Caco-2 (cell line): ENCODE results near the gene SETD1A. TPM values are rescaled to one million over a fixed set of nuclear protein-coding genes. Genes with fewer than 3 reads are reported as not detected.

Source experiments
- BruUV-seq: library from RNA; stranded (reverse); fragments of 400-500 nt; replicated peaks from 2 replicates; lab custom pipeline; 2021; lab: Mats Ljungman, UMichigan
- CTCF ChIA-PET: fragments of 300-600 bp; sonication (Branson Sonifier 250); formaldehyde crosslinking; loops from one replicate; lab custom pipeline; 2022; ENCODE audit warnings: antibody characterized with exemption; lab: Charles Lee
- POLR2A ChIA-PET: fragments of 300-600 bp; sonication (Branson Sonifier 250); formaldehyde crosslinking; loops from one replicate; lab custom pipeline; 2022; ENCODE audit warnings: antibody characterized with exemption; lab: Charles Lee
- DNase-seq, 2 experiments: peaks; one replicate each; pipeline versions ENCODE4 v3.0.0 to v3.0.0-alpha.2; 2020 to 2022
- H3K27me3 ChIP-seq: replicated peaks from 2 replicates; pipeline ENCODE4 v1.6.0; 2011; ENCODE audit warnings: low read length; ENCODE audit not compliant: control insufficient read depth, insufficient read depth
- H3K36me3 ChIP-seq: 2 replicates; pipeline ENCODE4 v1.5.1; 2011; ENCODE audit warnings: low read length; ENCODE audit not compliant: control insufficient read depth, insufficient read depth
- H3K4me1 ChIP-seq: fragments of 250-450 bp; sonication (Bioruptor Pico); 2 replicates; pipeline ENCODE4 v1.5.1; 2020; ENCODE audit warnings: mild to moderate bottlenecking
- H3K4me3 ChIP-seq: 2 replicates; pipeline ENCODE4 v1.5.1; 2011; ENCODE audit warnings: low read depth, mild to moderate bottlenecking, control low read depth, low read length
- H3K9me3 ChIP-seq: fragments of 250-450 bp; sonication (Bioruptor Pico); 2 replicates; pipeline ENCODE4 v1.5.1; 2020; ENCODE audit warnings: mild to moderate bottlenecking, moderate library complexity
- H3K27ac Mint-ChIP-seq: one replicate; pipeline ENCODE4 v1.8.0; 2022; ENCODE audit warnings: mixed read lengths; ENCODE audit not compliant: unreplicated experiment
- H3K27me3 Mint-ChIP-seq: one replicate; pipeline ENCODE4 v1.8.0; 2022; ENCODE audit warnings: mixed read lengths; ENCODE audit not compliant: insufficient read depth, unreplicated experiment
- H3K36me3 Mint-ChIP-seq: one replicate; pipeline ENCODE4 v1.8.0; 2022; ENCODE audit warnings: mild to moderate bottlenecking, mixed read lengths; ENCODE audit not compliant: insufficient read depth, unreplicated experiment
- H3K4me1 Mint-ChIP-seq: one replicate; pipeline ENCODE4 v1.8.0; 2022; ENCODE audit warnings: low read depth, mixed read lengths; ENCODE audit not compliant: unreplicated experiment
- H3K4me3 Mint-ChIP-seq: one replicate; pipeline ENCODE4 v1.8.0; 2022; ENCODE audit warnings: mild to moderate bottlenecking, moderate library complexity, mixed read lengths; ENCODE audit not compliant: unreplicated experiment
- H3K9me3 Mint-ChIP-seq: one replicate; pipeline ENCODE4 v1.8.0; 2022; ENCODE audit warnings: mixed read lengths; ENCODE audit not compliant: unreplicated experiment
- CTCF ChIP-seq, 2 experiments: fragments of 200-600 bp in 1 of 2; IDR thresholded peaks; 1 replicate in 1 of 2; 2 replicates in 1 of 2; pipeline versions ENCODE4 v1.5.1 to v1.8.0; 2011 to 2022; ENCODE audit warnings: antibody characterized with exemption in 1 of 2, control low read depth in 1 of 2, inconsistent platforms in 1 of 2, low read depth in 1 of 2, low read length in 1 of 2, mild to moderate bottlenecking in 1 of 2, moderate library complexity in 1 of 2; ENCODE audit not compliant: insufficient read depth in 1 of 2, severe bottlenecking in 1 of 2, unreplicated experiment in 1 of 2
- intact Hi-C: fragments of 100-400 bp; cut with micrococcal nuclease; formaldehyde crosslinking; loops from one replicate; pipeline ENCODE4 v1.10.0; 2022; ENCODE audit not compliant: unreplicated experiment
- total RNA-seq: library from RNA; stranded (reverse); gene quantifications from 2 replicates; pipeline ENCODE4 v1.2.3, GENCODE V29; 2022

The SETD1A gene
- total RNA-seq, 1 experiment from 2014 or later: 21.5 TPM

- no peak overlapping the region for H3K4me3 ChIP-seq
- peaks cover 7% of the 10 kb centered on the region; the same call in 1 of the 2 replicates for H3K4me1 ChIP-seq
- no peak for TF ChIP-seq CTCF (IDR thresholded peaks at IDR 0.05; ENCODE audit: insufficient read depth in 1 of 2, low read depth in 1 of 2, low read length in 1 of 2, severe bottlenecking in 1 of 2, unreplicated experiment in 1 of 2)
- Mint-ChIP-seq H3K4me3 (no peak overlapping the region), H3K9me3 (no peaks in the 10 kb centered on the region), H3K27ac (no peak overlapping the region), H3K4me1 (no peaks in the 10 kb centered on the region), H3K27me3 (no peaks in the 10 kb centered on the region), H3K36me3 (peaks cover 67% of the 10 kb centered on the region)
- no peaks in the 10 kb centered on the region for H3K9me3 ChIP-seq
- ChIA-PET CTCF (interaction anchor here (0.7 to 1.8 kb wide), 6 partner anchors 11 to 175 kb away, joined by 3 to 17 read pairs (median 4); partner anchors contain the start of genes CTF1 and KAT8), POLR2A (interaction anchor here (0.7 to 1.2 kb wide), 3 partner anchors 15 to 137 kb away, joined by 3 to 5 read pairs (median 4); no protein-coding TSS in a partner anchor)
- H3K27me3 ChIP-seq: no peaks in the 10 kb centered on the region
- peaks cover 1% of the 10 kb centered on the region; the same call in 1 of the 2 replicates for H3K36me3 ChIP-seq
- intact Hi-C loops: loop anchor here (1.0 kb wide), 1 partner anchor 98 kb away; no protein-coding TSS in a partner anchor
- no peak for DNase-seq
- BruUV-seq: no TSS peak
These were observed 15.1 kb upstream of the SETD1A start for GRCh38 chr16:30942426-30942806.

- ChIA-PET POLR2A (no interaction called here), CTCF (no interaction called here)
- Mint-ChIP-seq H3K4me1 (no peaks in the 10 kb centered on the region), H3K9me3 (no peaks in the 10 kb centered on the region), H3K4me3 (no peak overlapping the region), H3K27ac (no peak overlapping the region), H3K36me3 (peaks cover 70% of the 10 kb centered on the region), H3K27me3 (no peaks in the 10 kb centered on the region)
- Histone ChIP-seq H3K27me3 (no peaks in the 10 kb centered on the region), H3K9me3 (no peaks in the 10 kb centered on the region), H3K36me3 (peaks cover 1% of the 10 kb centered on the region; the same call in 1 of the 2 replicates), H3K4me1 (peaks cover 7% of the 10 kb centered on the region; the same call in 1 of the 2 replicates), H3K4me3 (no peak overlapping the region)
- no TSS peak for BruUV-seq
- TF ChIP-seq CTCF (IDR thresholded peaks at IDR 0.05; ENCODE audit: insufficient read depth in 1 of 2, low read depth in 1 of 2, low read length in 1 of 2, severe bottlenecking in 1 of 2, unreplicated experiment in 1 of 2): no peak
- DNase-seq: no peak
- intact Hi-C loops: no loop called here
These were observed 13.2 kb upstream of the SETD1A start for GRCh38 chr16:30944352-30944751.

GRCh38 chr16:30946671-30947540 is 10.6 kb upstream of the SETD1A start:
- no peak for DNase-seq
- peaks cover 62% of the 10 kb centered on the region for H3K36me3 Mint-ChIP-seq
- Histone ChIP-seq H3K27me3 (no peaks in the 10 kb centered on the region), H3K36me3 (peaks cover 1% of the 10 kb centered on the region; the same call in 1 of the 2 replicates), H3K4me1 (peaks cover 19% of the 10 kb centered on the region), H3K4me3 (no peak overlapping the region), H3K9me3 (no peaks in the 10 kb centered on the region)
- peaks cover 8% of the 10 kb centered on the region for H3K4me1 Mint-ChIP-seq
- BruUV-seq: no TSS peak
- intact Hi-C loops: no loop called here
- H3K9me3 Mint-ChIP-seq: no peaks in the 10 kb centered on the region
- CTCF ChIA-PET: no interaction called here
- H3K27me3 Mint-ChIP-seq: no peaks in the 10 kb centered on the region
- no peak for TF ChIP-seq CTCF (IDR thresholded peaks at IDR 0.05; ENCODE audit: insufficient read depth in 1 of 2, low read depth in 1 of 2, low read length in 1 of 2, severe bottlenecking in 1 of 2, unreplicated experiment in 1 of 2)
- no peak overlapping the region for H3K4me3 Mint-ChIP-seq
- POLR2A ChIA-PET: no interaction called here
- H3K27ac Mint-ChIP-seq: no peak overlapping the region
